Upper lobe of left lung (tissue), 4 donors: ENCODE results near the gene TENM4.

Source experiments
- POLR2A ChIP-seq, 4 donors: fragments of 450-650 bp; IDR thresholded peaks; one replicate each; pipeline ENCODE4 v1.5.1; 2016 to 2017; ENCODE audit warnings: antibody characterized with exemption in 4 of 4, mild to moderate bottlenecking in 2 of 4
- POLR2AphosphoS5 ChIP-seq, 2 donors: sonication (generic); formaldehyde crosslinking; IDR thresholded peaks; one replicate each; pipeline ENCODE4 v1.5.1; 2017; ENCODE audit warnings: antibody characterized with exemption in 2 of 2

DNA sequence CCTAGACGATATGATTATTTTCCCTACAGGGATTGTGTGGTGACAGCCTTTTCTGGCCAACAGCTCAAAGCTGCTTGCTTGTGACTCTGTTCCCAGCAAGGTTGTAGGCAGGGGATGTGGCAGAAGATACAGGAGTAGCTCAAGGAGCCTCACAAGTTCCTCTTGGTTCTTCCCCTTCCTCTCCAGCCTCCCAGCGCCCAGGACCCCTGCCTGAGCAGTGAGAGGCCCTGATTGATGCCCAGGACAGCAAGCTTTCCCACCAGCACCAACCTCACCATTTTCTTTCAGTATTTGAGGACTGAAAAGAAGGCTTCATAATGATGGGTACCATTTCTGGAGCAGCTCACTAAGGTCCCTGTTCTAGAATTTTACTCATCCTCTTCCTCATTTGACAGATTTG is 248.0 kb downstream of the TENM4 start:
- TF ChIP-seq POLR2A (IDR thresholded peaks at IDR 0.05) (no peak), POLR2AphosphoS5 (IDR thresholded peaks at IDR 0.05) (no peak)
